Keratinocyte (primary cell): Measurements from ENCODE around the gene SLCO3A1.

ENCODE experiments used
- CTCF ChIP-seq, 3 experiments: IDR thresholded peaks in 1 of 3; conservative IDR thresholded peaks in 1 of 3; optimal IDR thresholded peaks in 1 of 3; 2 replicates in 2 of 3; 3 replicates in 1 of 3; pipeline versions ENCODE3 to v1.5.1; 2011; ENCODE audit warnings: low read length in 3 of 3, mild to moderate bottlenecking in 3 of 3, moderate library complexity in 2 of 3, control low read depth in 1 of 3, inconsistent platforms in 1 of 3; ENCODE audit not compliant: insufficient read depth in 2 of 3; ENCODE audit errors: extremely low read depth in 1 of 3
- EZH2 ChIP-seq: IDR thresholded peaks from one replicate; pipeline ENCODE4 v1.6.1; 2012; ENCODE audit warnings: inconsistent platforms, mild to moderate bottlenecking, low read length, moderate library complexity

GRCh38 chr15:92097474-92098178 is 244.1 kb downstream of the SLCO3A1 start:
- TF ChIP-seq CTCF (optimal IDR thresholded peaks at IDR 0.05 in 1 of 3, IDR thresholded peaks at IDR 0.05 in 1 of 3, conservative IDR thresholded peaks at IDR 0.05 in 1 of 3; ENCODE audit: extremely low read depth in 1 of 3, insufficient read depth in 2 of 3, low read length in 3 of 3) (peak; percentile 63 to 88 (median 84)), EZH2 (no peak)
